ENCODE results near the gene CDSN. TPM values are rescaled to one million over a fixed set of nuclear protein-coding genes. Genes with fewer than 3 reads are reported as not detected.

Gene CDSN
- total and polyA plus RNA-seq, 2 of the 8 experiments (the other 6 are each of a cell fraction or from before 2014, with no cell fraction given), result not detected

DNA sequence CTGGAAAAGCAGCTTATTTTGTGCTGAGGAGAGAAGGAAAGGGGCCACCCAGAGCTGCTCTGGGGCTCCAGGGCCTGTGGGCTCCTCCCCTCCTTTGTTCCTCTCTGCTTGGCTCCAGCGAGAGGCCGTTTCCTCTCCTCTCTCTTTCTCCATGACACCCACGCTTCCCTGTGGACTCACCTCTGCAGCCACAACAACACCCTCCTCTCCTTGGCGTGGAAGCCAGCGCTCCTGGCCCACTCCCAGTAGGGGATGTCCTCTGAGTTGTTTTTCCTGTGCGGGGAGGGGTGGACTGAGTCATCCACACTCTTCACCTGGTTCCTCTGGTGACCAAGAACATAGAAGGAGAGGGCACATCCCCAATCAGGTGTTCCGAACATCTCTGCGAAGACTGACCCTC, 4.9 kb upstream of the CDSN start:
- Histone ChIP-seq H2AK5ac (ENCODE audit: low read depth, low read length) (no peak overlapping the region), H3K36me3 (ENCODE audit: control insufficient read depth in 2 of 4, insufficient read depth in 4 of 4, low read length in 3 of 4) (no peaks in the 10 kb centered on the region), H3K79me1 (ENCODE audit: low read depth, low read length) (no peaks in the 10 kb centered on the region), H2BK120ac (replicated peaks; ENCODE audit: low read depth, low read length) (no peak overlapping the region), H3K4me3 (ENCODE audit: extremely low read depth in 1 of 4, insufficient read depth in 2 of 4, low read depth in 3 of 4, low read length in 4 of 4) (no peak overlapping the region), H2BK15ac (ENCODE audit: low read length) (peak overlapping the region; percentile 96), H3K4ac (replicated peaks; ENCODE audit: insufficient read length, low read depth, low read length) (no peak overlapping the region), H2AFZ (ENCODE audit: low read length) (peak overlapping the region; percentile 88), H3K4me2 (ENCODE audit: insufficient read depth in 1 of 2, low read depth in 2 of 2, low read length in 2 of 2) (no peak overlapping the region), H3K9ac (replicated peaks in 1 of 4; ENCODE audit: extremely low read depth in 1 of 4, low read depth in 3 of 4, low read length in 3 of 4) (no peak overlapping the region), H3K23me2 (ENCODE audit: low read depth, low read length) (no peaks in the 10 kb centered on the region), H2BK5ac (ENCODE audit: low read depth, low read length) (no peak overlapping the region), H4K20me1 (replicated peaks in 1 of 2; ENCODE audit: control insufficient read depth in 1 of 2, insufficient read depth in 2 of 2, low read length in 2 of 2) (no peaks in the 10 kb centered on the region), H3K27ac (ENCODE audit: low read depth, low read length) (no peak overlapping the region), H3K18ac (ENCODE audit: extremely low read depth, low read length) (peak overlapping the region; percentile 24; the same call in 1 of the 2 replicates), H4K91ac (replicated peaks; ENCODE audit: insufficient read length, low read length) (no peak overlapping the region), H3K56ac (replicated peaks; ENCODE audit: insufficient read length, low read depth, low read length) (no peak overlapping the region), H3K14ac (ENCODE audit: insufficient read length) (no peak overlapping the region), H3K79me2 (ENCODE audit: control insufficient read depth in 1 of 2, insufficient read depth in 2 of 2, low read length in 2 of 2) (no peaks in the 10 kb centered on the region), H3K27me3 (replicated peaks in 1 of 4; ENCODE audit: control insufficient read depth in 3 of 4, extremely low read depth in 1 of 4, insufficient read depth in 3 of 4, low read length in 3 of 4) (no peaks in the 10 kb centered on the region; a peak in 1 of 7 replicates), H2BK12ac (ENCODE audit: low read depth, low read length) (no peak overlapping the region), H3K4me1 (replicated peaks in 1 of 4; ENCODE audit: control insufficient read depth in 3 of 4, insufficient read depth in 4 of 4, low read length in 3 of 4) (peaks cover 0 to 3% (median 0%) of the 10 kb centered on the region in 4 experiments; a peak in 2 of 7 replicates), H2BK20ac (ENCODE audit: low read length) (peak overlapping the region; percentile 34; the same call in 1 of the 2 replicates), H3K9me3 (ENCODE audit: insufficient read depth in 2 of 2, low read depth in 1 of 2, low read length in 1 of 2) (no peaks in the 10 kb centered on the region), H3K23ac (ENCODE audit: insufficient read length) (no peak overlapping the region), H4K8ac (ENCODE audit: extremely low read depth, insufficient read depth, low read length) (no peak overlapping the region), H4K5ac (ENCODE audit: insufficient read length, low read depth, low read length) (no peak overlapping the region)
- FAIRE-seq (no peak), DNase-seq (ENCODE audit: low read depth in 1 of 2, low spot score in 2 of 2) (no peak)
- WGBS, 2 experiments (ENCODE audit: extremely low coverage in 1 of 2, insufficient coverage in 1 of 2, insufficient read length in 1 of 2, insufficient replicate concordance in 2 of 2, low coverage in 1 of 2, low lambda C conversion rate in 2 of 2, missing lambda C conversion rate in 1 of 2), result 80% methylated on average over 8 of the region's 8 CpGs; no CpG with 5 or more reads in 1 of the 2 experiments
- ChIA-PET POLR2A (ENCODE audit: partially characterized antibody) (interaction anchor here (1.0 to 68.5 kb wide), 2 partner anchors 9 to 44 kb away, joined by 3 to 2251 read pairs; partner anchors contain the start of genes CCHCR1, POU5F1, PSORS1C2 and TCF19), CTCF (ENCODE audit: partially characterized antibody) (interaction anchor here (0.7 to 13.5 kb wide), 5 partner anchors 10 to 446 kb away, joined by 3 to 187 read pairs (median 41); partner anchors contain the start of genes C6orf15, PSORS1C1 and PSORS1C2)
- no peak for TF ChIP-seq SUZ12 (IDR thresholded peaks at IDR 0.05; ENCODE audit: low read length)
- TF ChIP-seq RFX5 (IDR thresholded peaks at IDR 0.05; ENCODE audit: borderline replicate concordance, low read depth, low read length), result no peak
- TF ChIP-seq KDM5A (IDR thresholded peaks at IDR 0.05; ENCODE audit: low read length), result no peak
- TF ChIP-seq GTF2F1 (IDR thresholded peaks at IDR 0.05; ENCODE audit: borderline replicate concordance, low read depth, low read length), result no peak

Data from H1 (cell line).